ENCODE data around the gene TRAPPC10. TPM values are rescaled to one million over a fixed set of nuclear protein-coding genes. Genes with fewer than 3 reads are reported as not detected.

The TRAPPC10 gene
- total RNA-seq, 1 donor from 2014 or later = 21.4 TPM

DNA sequence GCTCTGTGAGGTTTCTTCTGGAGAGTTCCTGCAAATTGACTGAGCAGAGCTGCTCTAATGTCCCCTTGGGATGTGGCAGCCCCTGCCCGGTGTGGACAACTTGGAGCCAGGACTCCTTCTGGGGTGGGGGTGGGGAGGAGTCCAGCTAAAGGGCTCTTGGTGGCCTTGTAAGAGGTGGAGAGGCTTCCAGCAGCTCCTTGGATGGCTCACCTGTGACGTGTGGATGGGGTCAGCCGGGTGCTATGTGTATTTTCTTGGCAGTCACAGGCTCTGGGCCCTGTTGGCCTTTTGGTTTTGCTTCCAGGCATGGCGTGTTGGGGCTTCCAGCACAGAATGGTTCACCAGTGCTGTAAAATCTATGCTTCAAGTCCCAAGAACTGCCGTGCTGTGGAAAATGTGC, 38.2 kb downstream of the TRAPPC10 start:
- intact Hi-C loops (cut with micrococcal nuclease) = no loop called here
- peaks cover 46% of the 10 kb centered on the region for H3K4me1 ChIP-seq
- H3K9me3 ChIP-seq (replicated peaks) = no peaks in the 10 kb centered on the region
- no peak overlapping the region for H3K27ac ChIP-seq (replicated peaks)
- peaks cover 30% of the 10 kb centered on the region for H3K36me3 ChIP-seq
- H3K27me3 ChIP-seq (ENCODE audit: low read depth) = no peaks in the 10 kb centered on the region
- no peak overlapping the region for H3K4me3 ChIP-seq
- DNase-seq = no peak
- TF ChIP-seq, protein P1, sequence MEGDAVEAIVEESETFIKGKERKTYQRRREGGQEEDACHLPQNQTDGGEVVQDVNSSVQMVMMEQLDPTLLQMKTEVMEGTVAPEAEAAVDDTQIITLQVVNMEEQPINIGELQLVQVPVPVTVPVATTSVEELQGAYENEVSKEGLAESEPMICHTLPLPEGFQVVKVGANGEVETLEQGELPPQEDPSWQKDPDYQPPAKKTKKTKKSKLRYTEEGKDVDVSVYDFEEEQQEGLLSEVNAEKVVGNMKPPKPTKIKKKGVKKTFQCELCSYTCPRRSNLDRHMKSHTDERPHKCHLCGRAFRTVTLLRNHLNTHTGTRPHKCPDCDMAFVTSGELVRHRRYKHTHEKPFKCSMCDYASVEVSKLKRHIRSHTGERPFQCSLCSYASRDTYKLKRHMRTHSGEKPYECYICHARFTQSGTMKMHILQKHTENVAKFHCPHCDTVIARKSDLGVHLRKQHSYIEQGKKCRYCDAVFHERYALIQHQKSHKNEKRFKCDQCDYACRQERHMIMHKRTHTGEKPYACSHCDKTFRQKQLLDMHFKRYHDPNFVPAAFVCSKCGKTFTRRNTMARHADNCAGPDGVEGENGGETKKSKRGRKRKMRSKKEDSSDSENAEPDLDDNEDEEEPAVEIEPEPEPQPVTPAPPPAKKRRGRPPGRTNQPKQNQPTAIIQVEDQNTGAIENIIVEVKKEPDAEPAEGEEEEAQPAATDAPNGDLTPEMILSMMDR (IDR thresholded peaks at IDR 0.05; ENCODE audit: borderline replicate concordance) = no peak

DNA sequence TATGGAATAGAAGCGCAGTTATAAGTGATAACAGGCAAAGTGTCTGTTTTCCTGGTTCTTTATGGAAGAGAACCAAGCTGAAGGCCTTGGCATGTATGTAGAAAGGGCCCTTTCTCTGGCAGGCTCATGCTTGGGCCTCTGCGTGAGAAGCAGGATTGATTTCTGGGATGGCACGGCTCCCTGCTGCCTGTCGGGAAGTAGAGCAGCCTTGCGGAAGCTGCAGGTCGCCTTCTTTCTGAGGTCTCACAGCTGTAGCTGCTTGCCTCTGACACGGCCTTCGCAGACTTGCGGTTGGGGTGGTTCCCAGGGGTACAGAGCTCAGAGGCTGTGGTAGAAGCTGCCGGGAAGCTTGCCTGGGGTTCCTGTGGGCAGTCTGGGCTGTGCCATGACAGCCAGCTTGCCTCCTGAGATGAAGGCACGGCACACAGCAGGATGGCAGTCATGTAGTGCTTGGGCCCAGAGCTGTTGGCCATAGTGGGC, 39.4 kb downstream of the TRAPPC10 start:
- TF ChIP-seq, protein P1 (IDR thresholded peaks at IDR 0.05; ENCODE audit: borderline replicate concordance) = no peak
- no peak overlapping the region for H3K4me3 ChIP-seq
- intact Hi-C loops (cut with micrococcal nuclease) = no loop called here
- H3K4me1 ChIP-seq = peaks cover 46% of the 10 kb centered on the region
- H3K36me3 ChIP-seq = peaks cover 39% of the 10 kb centered on the region
- H3K27me3 ChIP-seq (ENCODE audit: low read depth) = no peaks in the 10 kb centered on the region
- peak overlapping the region; percentile 75 for H3K27ac ChIP-seq (replicated peaks)
- peak; percentile 52 for DNase-seq
- H3K9me3 ChIP-seq (replicated peaks) = no peaks in the 10 kb centered on the region

DNA sequence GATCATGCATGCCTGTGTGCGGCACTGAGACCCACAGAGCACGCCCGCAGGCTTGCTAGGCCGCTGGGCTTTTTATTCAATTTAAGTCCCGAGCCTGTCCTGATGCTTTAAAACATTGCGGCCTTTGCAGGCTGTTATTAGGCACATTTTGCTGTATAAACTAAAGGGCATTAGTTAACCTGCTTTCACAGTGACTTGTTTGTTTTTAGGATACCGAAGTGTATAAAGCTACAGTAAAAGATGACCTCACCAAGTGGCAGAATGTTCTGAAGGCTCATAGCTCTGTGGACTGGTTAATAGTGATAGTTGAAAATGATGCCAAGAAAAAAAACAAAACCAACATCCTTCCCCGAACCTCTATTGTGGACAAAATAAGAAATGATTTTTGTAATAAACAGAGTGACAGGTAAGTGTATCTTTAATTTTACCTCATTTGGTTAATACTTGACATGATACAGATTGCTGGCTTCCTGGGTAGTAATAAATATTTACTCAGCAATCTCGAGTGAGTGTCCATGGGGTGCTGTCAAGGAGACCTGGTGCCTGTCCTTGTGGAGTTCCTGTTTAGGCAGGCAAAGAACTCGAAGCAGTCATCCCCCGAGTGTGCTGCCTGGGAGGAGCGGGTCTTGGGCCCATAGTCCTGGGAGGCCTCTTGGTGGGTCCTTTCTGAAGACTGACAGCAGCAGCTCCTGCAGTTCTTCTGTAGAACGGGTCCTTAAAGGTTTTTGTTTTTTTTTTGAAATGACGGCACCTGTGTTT, 40.1 kb downstream of the TRAPPC10 start:
- Histone ChIP-seq H3K27ac (replicated peaks) (peak overlapping the region; percentile 75), H3K4me3 (no peak overlapping the region), H3K36me3 (peaks cover 37% of the 10 kb centered on the region), H3K27me3 (ENCODE audit: low read depth) (no peaks in the 10 kb centered on the region), H3K4me1 (peaks cover 46% of the 10 kb centered on the region), H3K9me3 (replicated peaks) (no peaks in the 10 kb centered on the region)
- DNase-seq = no peak
- TF ChIP-seq, protein P1 (IDR thresholded peaks at IDR 0.05; ENCODE audit: borderline replicate concordance) = no peak
- intact Hi-C loops (cut with micrococcal nuclease) = no loop called here

DNA sequence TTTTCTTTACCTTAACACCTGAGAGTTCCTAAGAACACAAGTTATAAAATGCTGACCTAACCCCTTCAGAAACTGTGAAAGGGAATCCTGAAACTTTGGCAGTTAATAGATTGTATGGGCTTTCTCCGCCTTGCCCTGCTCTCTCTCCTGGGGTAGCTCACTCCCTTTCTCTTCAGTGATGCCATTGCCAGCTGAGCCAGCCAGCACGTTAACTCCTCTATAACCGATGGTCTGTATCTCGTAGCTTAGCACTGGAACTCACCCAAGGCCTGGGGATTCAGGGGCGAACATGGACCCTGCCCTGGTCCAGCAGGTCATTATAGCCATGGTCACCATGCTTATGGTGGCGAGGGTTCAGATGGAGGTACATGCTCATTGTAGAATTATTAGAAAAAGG, 40.7 kb downstream of the TRAPPC10 start:
- no peaks in the 10 kb centered on the region for H3K27me3 ChIP-seq (ENCODE audit: low read depth)
- peaks cover 46% of the 10 kb centered on the region for H3K4me1 ChIP-seq
- TF ChIP-seq, protein P1 (IDR thresholded peaks at IDR 0.05; ENCODE audit: borderline replicate concordance) = no peak
- no peaks in the 10 kb centered on the region for H3K9me3 ChIP-seq (replicated peaks)
- H3K36me3 ChIP-seq = peaks cover 42% of the 10 kb centered on the region
- H3K4me3 ChIP-seq = no peak overlapping the region
- peak overlapping the region; percentile 75 for H3K27ac ChIP-seq (replicated peaks)
- no peak for DNase-seq
- intact Hi-C loops (cut with micrococcal nuclease) = no loop called here

DNA sequence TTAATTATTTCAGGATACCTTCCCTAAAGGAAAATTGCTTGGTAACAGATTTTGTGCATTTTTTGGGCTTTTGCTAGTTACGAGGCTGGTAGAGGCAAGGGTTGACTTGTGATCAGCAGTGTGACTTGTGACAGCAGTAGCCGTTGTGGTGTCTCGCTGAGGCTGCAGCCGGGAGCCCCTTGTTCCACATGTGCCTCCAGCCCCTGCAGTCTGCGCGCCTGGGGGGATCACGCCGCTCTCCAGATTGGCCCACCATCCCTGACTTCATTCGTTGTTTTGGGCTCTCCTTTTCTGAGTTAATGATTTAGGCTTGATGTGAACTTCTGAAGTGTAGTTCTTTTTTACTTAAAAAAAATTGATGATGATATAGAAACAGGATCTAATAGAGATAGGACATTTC, 41.5 kb downstream of the TRAPPC10 start:
- peaks cover 46% of the 10 kb centered on the region for H3K4me1 ChIP-seq
- no peak for DNase-seq
- H3K4me3 ChIP-seq = no peak overlapping the region
- H3K9me3 ChIP-seq (replicated peaks) = no peaks in the 10 kb centered on the region
- TF ChIP-seq, protein P1 (IDR thresholded peaks at IDR 0.05; ENCODE audit: borderline replicate concordance) = no peak
- peaks cover 42% of the 10 kb centered on the region for H3K36me3 ChIP-seq
- intact Hi-C loops (cut with micrococcal nuclease) = no loop called here
- H3K27me3 ChIP-seq (ENCODE audit: low read depth) = no peaks in the 10 kb centered on the region
- H3K27ac ChIP-seq (replicated peaks) = no peak overlapping the region

All from left ventricle myocardium inferior (tissue), 1 donor.